Esophagus muscularis mucosa (tissue), 4 donors: ENCODE results near the gene SLC25A39. TPM values are rescaled to one million over a fixed set of nuclear protein-coding genes. Genes with fewer than 3 reads are reported as not detected.
"Not testable (repeated sequence)": the region's sequence is repeated elsewhere in the genome, so short reads cannot be mapped to it uniquely, and the experiment has no call there.

Source experiments
- DNase-seq: peaks from one replicate; pipeline ENCODE4 v3.0.0-alpha.2; 2017; ENCODE audit errors: extremely low spot score
- H3K27ac ChIP-seq, 4 donors: fragments of 200-600 bp; sonication (generic); replicated peaks in 1 of 4; 1 replicate in 3 of 4; 2 replicates in 1 of 4; pipeline ENCODE4 v1.5.1; 2016 to 2019; ENCODE audit warnings: mild to moderate bottlenecking in 1 of 4
- H3K27me3 ChIP-seq, 4 donors: fragments of 200-600 bp; sonication (generic); one replicate each; pipeline versions ENCODE4 v1.5.1 to v1.6.0; 2016 to 2019
- H3K36me3 ChIP-seq, 4 donors: fragments of 200-600 bp; sonication (generic); one replicate each; pipeline ENCODE4 v1.5.1; 2016 to 2019
- H3K4me1 ChIP-seq, 4 donors: fragments of 200-600 bp; sonication (generic); one replicate each; pipeline ENCODE4 v1.5.1; 2016 to 2019
- H3K4me3 ChIP-seq, 4 donors: fragments of 200-600 bp; sonication (generic); 1 replicate in 2 of 4; 2 replicates in 2 of 4; pipeline ENCODE4 v1.5.1; 2016 to 2019; ENCODE audit warnings: mild to moderate bottlenecking in 4 of 4, moderate library complexity in 1 of 4
- H3K9me3 ChIP-seq, 4 donors: fragments of 200-600 bp; sonication (generic); 1 replicate in 3 of 4; 2 replicates in 1 of 4; pipeline ENCODE4 v1.5.1; 2016 to 2019
- CTCF ChIP-seq, 3 experiments: fragments of 200-600 bp in 2 of 3; fragments of 450-650 bp in 1 of 3; sonication (generic) in 2 of 3; IDR thresholded peaks; one replicate each; pipeline ENCODE4 v1.5.1; 2017 to 2019; ENCODE audit warnings: antibody characterized with exemption in 3 of 3, mild to moderate bottlenecking in 2 of 3, moderate library complexity in 1 of 3
- EP300 ChIP-seq: sonication (generic); formaldehyde crosslinking; IDR thresholded peaks from one replicate; pipeline ENCODE4 v1.6.1; 2017; ENCODE audit warnings: antibody characterized with exemption
- POLR2A ChIP-seq: fragments of 450-650 bp; IDR thresholded peaks from one replicate; pipeline ENCODE4 v1.6.1; 2017; ENCODE audit warnings: antibody characterized with exemption, moderate library complexity, mild to moderate bottlenecking, low read depth
- POLR2AphosphoS5 ChIP-seq, 2 donors: sonication (generic); formaldehyde crosslinking; IDR thresholded peaks; one replicate each; pipeline ENCODE4 v1.6.1; 2017; ENCODE audit warnings: antibody characterized with exemption in 2 of 2
- WGBS: methylation state at CpG from one replicate; pipeline ENCODE4 v1.1.5; 2018; 5-methylcytosine and 5-hydroxymethylcytosine counted together
- intact Hi-C: fragments of 100-400 bp; cut with DNase I; formaldehyde crosslinking; loops from one replicate; pipeline ENCODE4 v1.15.1; 2023
- total RNA-seq, 4 donors: library from RNA; depleted of rRNA; stranded (reverse); fragments of >200 nt; gene quantifications; one replicate each; pipeline versions ENCODE4 v1.1.0 to v1.2.1, GENCODE V29; 2016

SLC25A39 gene
- total RNA-seq, 4 donors from 2014 or later, result 41.1 to 69.0 (median 56.8) TPM

- no peak for DNase-seq
- Histone ChIP-seq H3K4me3 (no peak overlapping the region), H3K36me3 (peaks cover 22 to 53% (median 47%) of the 10 kb centered on the region in 4 donors), H3K27me3 (no peaks in the 10 kb centered on the region), H3K4me1 (peaks cover 7 to 34% (median 26%) of the 10 kb centered on the region in 4 donors), H3K9me3 (no peaks in the 10 kb centered on the region), H3K27ac (no peak overlapping the region)
- 91% methylated on average over 7 of the region's 12 CpGs for WGBS
- TF ChIP-seq POLR2AphosphoS5 (IDR thresholded peaks at IDR 0.05) (no peak), POLR2A (no peak), CTCF (IDR thresholded peaks at IDR 0.05) (no peak), EP300 (no peak)
- intact Hi-C loops, result no loop called here
These were observed 25.0 kb upstream of the SLC25A39 start for GRCh38 chr17:44349553-44350070.

DNA sequence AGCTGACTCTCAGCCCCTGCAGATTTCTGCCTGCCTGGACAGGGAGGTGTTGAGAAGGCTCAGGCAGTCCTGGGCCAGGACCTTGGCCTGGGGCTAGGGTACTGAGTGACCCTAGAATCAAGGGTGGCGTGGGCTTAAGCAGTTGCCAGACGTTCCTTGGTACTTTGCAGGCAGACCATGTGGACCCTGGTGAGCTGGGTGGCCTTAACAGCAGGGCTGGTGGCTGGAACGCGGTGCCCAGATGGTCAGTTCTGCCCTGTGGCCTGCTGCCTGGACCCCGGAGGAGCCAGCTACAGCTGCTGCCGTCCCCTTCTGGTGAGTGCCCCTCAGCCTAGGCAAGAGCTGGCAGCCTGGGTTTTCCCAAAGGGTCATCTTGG is 24.4 kb upstream of the SLC25A39 start:
- intact Hi-C loops, result no loop called here
- WGBS, result 90% methylated on average over 2 of the region's 6 CpGs
- H3K9me3 ChIP-seq, result no peaks in the 10 kb centered on the region
- no peak overlapping the region for H3K27ac ChIP-seq
- H3K4me3 ChIP-seq, result no peak overlapping the region
- TF ChIP-seq POLR2AphosphoS5 (IDR thresholded peaks at IDR 0.05) (no peak), POLR2A (no peak), EP300 (no peak), CTCF (IDR thresholded peaks at IDR 0.05) (no peak)
- H3K4me1 ChIP-seq, result peaks cover 14 to 37% (median 32%) of the 10 kb centered on the region in 4 donors
- DNase-seq, result no peak
- H3K36me3 ChIP-seq, result peaks cover 22 to 53% (median 47%) of the 10 kb centered on the region in 4 donors
- no peaks in the 10 kb centered on the region for H3K27me3 ChIP-seq

DNA sequence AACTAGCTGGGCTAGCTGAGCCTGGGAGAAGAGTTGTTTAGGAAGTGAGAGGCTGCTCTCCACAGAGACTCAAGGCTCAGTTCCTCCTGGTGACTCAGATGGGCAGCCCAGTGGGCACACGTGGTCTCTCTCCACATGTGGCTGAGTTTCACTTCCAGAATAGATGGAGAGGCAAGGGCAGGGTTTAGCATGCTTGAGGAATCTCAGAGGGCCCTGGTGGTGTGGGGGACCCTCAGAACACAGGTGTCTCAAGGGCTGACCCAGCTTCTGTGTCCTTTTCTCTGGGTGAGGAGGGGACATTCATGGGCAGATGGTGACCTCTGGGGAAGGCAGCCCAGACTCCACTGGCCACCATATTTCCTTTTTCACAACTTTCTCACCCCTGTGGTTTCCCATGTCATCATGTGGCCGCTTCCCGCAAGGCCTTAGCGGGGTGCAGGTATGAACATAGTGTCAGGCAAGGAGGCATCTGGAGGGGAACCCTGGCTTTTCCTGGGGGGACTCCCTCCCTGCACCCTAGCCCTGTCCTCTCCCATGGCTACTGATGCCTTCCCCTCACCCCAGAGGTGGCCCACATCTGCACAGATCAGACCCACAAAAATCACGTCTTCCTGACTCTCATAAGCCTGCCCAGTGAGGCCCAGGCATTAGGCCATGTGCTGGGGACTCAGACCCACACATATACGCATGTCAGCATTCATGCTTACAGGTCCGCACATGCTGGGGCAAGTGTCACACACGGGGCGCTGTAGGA is 23.8 kb upstream of the SLC25A39 start:
- intact Hi-C loops, result no loop called here
- TF ChIP-seq POLR2AphosphoS5 (IDR thresholded peaks at IDR 0.05) (no peak), CTCF (IDR thresholded peaks at IDR 0.05) (no peak), POLR2A (no peak), EP300 (no peak)
- no peak for DNase-seq
- peaks cover 22 to 53% (median 47%) of the 10 kb centered on the region in 4 donors for H3K36me3 ChIP-seq
- 83% methylated on average over 4 of the region's 9 CpGs for WGBS
- H3K27me3 ChIP-seq, result no peaks in the 10 kb centered on the region
- no peaks in the 10 kb centered on the region for H3K9me3 ChIP-seq
- H3K4me1 ChIP-seq, result peaks cover 14 to 36% (median 29%) of the 10 kb centered on the region in 4 donors
- H3K27ac ChIP-seq, result no peak overlapping the region
- no peak overlapping the region for H3K4me3 ChIP-seq

DNA sequence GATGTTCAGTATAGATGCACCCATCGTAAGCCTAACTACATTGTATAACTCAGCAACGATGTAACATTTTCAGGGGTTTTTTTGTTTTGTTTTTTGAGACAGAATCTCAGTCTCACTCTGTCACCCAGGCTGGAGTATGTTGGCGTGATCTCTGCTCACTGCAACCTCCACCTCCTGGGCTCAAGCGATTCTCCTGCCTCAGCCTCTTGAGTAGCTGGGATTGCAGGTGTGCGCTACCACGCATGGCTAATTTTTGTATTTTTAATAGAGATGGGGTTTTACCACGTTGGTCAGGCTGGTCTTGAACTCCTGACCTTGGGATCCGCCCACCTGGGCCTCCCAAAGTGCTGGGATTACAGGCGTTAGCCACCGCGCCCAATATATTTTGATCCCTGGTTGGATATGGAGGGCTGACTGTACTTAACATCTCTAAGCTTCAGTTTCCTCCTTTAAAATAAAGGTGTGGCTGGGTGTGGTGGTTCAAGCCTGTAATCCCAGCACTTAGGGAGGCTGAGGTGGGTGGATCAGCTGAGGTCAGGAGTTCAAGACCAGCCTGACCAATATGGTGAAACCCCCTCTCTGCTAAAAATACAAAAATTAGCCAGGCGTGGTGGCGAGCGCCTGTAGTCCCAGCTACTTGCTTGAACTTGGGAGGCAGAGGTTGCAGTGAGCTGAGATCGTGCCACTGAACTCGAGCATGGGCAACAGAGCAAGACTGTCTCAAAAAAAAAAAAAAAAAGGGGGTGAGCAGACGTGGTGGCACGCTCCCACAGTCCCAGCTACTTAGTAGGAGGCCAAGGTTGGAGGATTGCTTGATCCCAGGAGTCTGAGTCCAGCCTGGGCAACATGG is 22.8 kb upstream of the SLC25A39 start:
- H3K9me3 ChIP-seq, DNase-seq, H3K27ac ChIP-seq, intact Hi-C loops, H3K27me3 ChIP-seq, H3K4me3 ChIP-seq: not testable (repeated sequence)
- Histone ChIP-seq H3K36me3 (peaks cover 19 to 44% (median 39%) of the 10 kb centered on the region in 4 donors), H3K4me1 (peaks cover 14 to 32% (median 25%) of the 10 kb centered on the region in 4 donors)
- 78% methylated on average over 18 of the region's 18 CpGs for WGBS
